HepG2 (cell line): ENCODE measurements around the gene ERICH6. TPM values are rescaled to one million over a fixed set of nuclear protein-coding genes. Genes with fewer than 3 reads are reported as not detected.
A peak's percentile ranks its signal among the peaks of the same experiment; 100 is the strongest.

Experiments
- AFF4 ChIP-seq: sonication (generic); formaldehyde crosslinking; IDR thresholded peaks from 2 replicates; pipeline ENCODE4 v1.4.0; 2020; ENCODE audit warnings: missing genetic modification reagents
- CEBPB ChIP-seq: IDR thresholded peaks from 2 replicates; pipeline ENCODE4 v1.6.1; 2011; ENCODE audit warnings: low read depth, low read length, improper control_type of control experiment, borderline replicate concordance
- GABPA ChIP-seq, 2 experiments: IDR thresholded peaks; 2 replicates each; pipeline ENCODE4 v1.6.1; 2011 to 2016; ENCODE audit warnings: low read depth in 2 of 2, low read length in 1 of 2, missing biosample characterization in 1 of 2, missing genetic modification characterization in 1 of 2
- GATAD1 ChIP-seq: IDR thresholded peaks from 2 replicates; pipeline ENCODE4 v1.6.1; 2016; ENCODE audit warnings: missing genetic modification reagents, missing compliant biosample characterization
- HNRNPL ChIP-seq: fragments of 200-400 bp; formaldehyde crosslinking; IDR thresholded peaks from 2 replicates; pipeline ENCODE4 v1.6.1; 2017; ENCODE audit warnings: mild to moderate bottlenecking, low read depth, low read length
- MAZ ChIP-seq, 2 experiments: sonication (generic) in 1 of 2; formaldehyde crosslinking in 1 of 2; IDR thresholded peaks; 2 replicates each; pipeline versions ENCODE4 v1.5.0 to v1.6.1; 2012 to 2020; ENCODE audit warnings: low read depth in 2 of 2, mild to moderate bottlenecking in 2 of 2, borderline replicate concordance in 1 of 2, improper control_type of control experiment in 1 of 2, low read length in 1 of 2, missing genetic modification reagents in 1 of 2, moderate library complexity in 1 of 2
- NFATC3 ChIP-seq: sonication (generic); formaldehyde crosslinking; IDR thresholded peaks from 2 replicates; pipeline ENCODE4 v1.5.1; 2020; ENCODE audit warnings: mild to moderate bottlenecking, missing genetic modification reagents
- NFE2 ChIP-seq: sonication (generic); formaldehyde crosslinking; IDR thresholded peaks from 2 replicates; pipeline ENCODE4 v1.4.0; 2020; ENCODE audit warnings: missing genetic modification reagents
- ZNF253 ChIP-seq: sonication (generic); formaldehyde crosslinking; IDR thresholded peaks from 2 replicates; pipeline ENCODE4 v1.8.0; 2022; ENCODE audit warnings: mild to moderate bottlenecking, missing genetic modification reagents, borderline replicate concordance
- ZNF318 ChIP-seq: sonication (generic); formaldehyde crosslinking; IDR thresholded peaks from 2 replicates; pipeline ENCODE4 v1.4.0; 2020; ENCODE audit warnings: mild to moderate bottlenecking, missing genetic modification reagents
- ZNF335 ChIP-seq: sonication (generic); formaldehyde crosslinking; IDR thresholded peaks from 2 replicates; pipeline ENCODE4 v1.4.0; 2020; ENCODE audit warnings: missing genetic modification reagents
- ZNF781 ChIP-seq: sonication (generic); formaldehyde crosslinking; IDR thresholded peaks from 2 replicates; pipeline ENCODE4 v1.5.1; 2020; ENCODE audit warnings: borderline replicate concordance, mild to moderate bottlenecking, missing genetic modification reagents; ENCODE audit errors: not compliant biosample characterization
- polyA plus RNA-seq, 8 experiments: library from polyadenylated mRNA; depleted of rRNA in 3 of 8; stranded (reverse) in 7 of 8; unstranded in 1 of 8; fragments of >200 nt; fragmentation: Illumina TruSeq in 4 of 8; extraction: Trizol in 4 of 8; gene quantifications; 2 replicates each; pipeline versions ENCODE4 v1.2.1 to v1.2.3, GENCODE V29; 2011 to 2016; ENCODE audit warnings: low read depth in 4 of 8, missing spikeins in 1 of 8, mixed read lengths in 1 of 8; ENCODE audit not compliant: insufficient read depth in 1 of 8
- total RNA-seq, 5 experiments: library from RNA; depleted of rRNA; stranded (reverse); fragments of >200 nt; fragmentation: Illumina TruSeq; extraction: Trizol; gene quantifications; 2 replicates each; pipeline ENCODE4 v1.2.3, GENCODE V29; 2016; ENCODE audit warnings: low read depth in 1 of 5

Gene ERICH6
- total and polyA plus RNA-seq, 2 of the 13 experiments (the other 11 are each of a cell fraction or from before 2014, with no cell fraction given) = 0.03 TPM; not detected in 1

- TF ChIP-seq AFF4 (CRISPR knock-in tag) = peak; percentile 23; the same call in 1 of the 2 replicates
- TF ChIP-seq ZNF781 (CRISPR knock-in tag) = no peak
- TF ChIP-seq ZNF335 (CRISPR knock-in tag) = no peak
- no peak for TF ChIP-seq ZNF253 (CRISPR knock-in tag)
- no peak for TF ChIP-seq NFATC3 (CRISPR knock-in tag)
- TF ChIP-seq GABPA (IDR thresholded peaks at IDR 0.05; ENCODE audit: low read depth, low read length) = no peak
- TF ChIP-seq GABPA (CRISPR knock-in tag; IDR thresholded peaks at IDR 0.05; ENCODE audit: low read depth) = peak; percentile 56
- TF ChIP-seq ZNF318 (CRISPR knock-in tag) = 0 out of 2 replicates have a peak, but pooled peaks have one; percentile 49
- peak; percentile 78 for TF ChIP-seq GATAD1 (CRISPR knock-in tag)
- TF ChIP-seq HNRNPL = no peak
- no peak for TF ChIP-seq NFE2
- TF ChIP-seq MAZ (IDR thresholded peaks at IDR 0.05; ENCODE audit: borderline replicate concordance, low read depth, low read length) = no peak
- no peak for TF ChIP-seq MAZ (CRISPR knock-in tag; IDR thresholded peaks at IDR 0.05; ENCODE audit: low read depth)
- peak; percentile 92 for TF ChIP-seq CEBPB
Observed at GRCh38 chr3:150736903-150737832, 33.4 kb upstream of the ERICH6 start (continued).
